ENCODE measurements around the gene MAFB. TPM values are rescaled to one million over a fixed set of nuclear protein-coding genes. Genes with fewer than 3 reads are reported as not detected.

The MAFB gene
- total RNA-seq, 1 experiment from 2014 or later: 0.85 TPM

DNA sequence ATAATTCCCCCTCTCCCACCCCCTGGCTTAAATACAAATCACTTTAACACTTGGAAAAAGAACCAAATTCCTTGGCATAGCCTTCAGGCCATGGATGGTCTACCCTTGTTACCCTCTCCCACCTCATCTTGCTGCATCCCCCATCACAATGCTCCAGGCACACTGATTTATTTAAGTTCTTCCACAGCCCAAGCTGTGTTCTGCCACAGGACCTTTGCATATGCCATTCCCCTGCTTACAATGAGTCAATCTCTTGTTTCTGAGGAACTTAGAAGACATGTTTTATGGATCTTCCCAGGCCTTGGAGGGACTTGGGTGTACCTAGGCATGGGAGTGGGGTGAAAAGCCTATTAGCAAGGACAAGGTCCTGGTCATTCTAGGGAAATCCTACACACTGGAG lies 6.2 kb upstream of the MAFB start:
- no peak overlapping the region for H3K27ac ChIP-seq (ENCODE audit: insufficient read length, low read depth, low read length)
- peaks cover 2% of the 10 kb centered on the region for H3K23me2 ChIP-seq (ENCODE audit: insufficient read length, low read depth, low read length, poor library complexity, severe bottlenecking)
- Mint-ChIP-seq H3K9me3 (peaks cover 2 to 5% of the 10 kb centered on the region in 2 experiments; a peak in 4 of 5 replicates), H3K4me3 (no peak overlapping the region), H3K27me3 (ENCODE audit: low read depth) (peaks cover 99% of the 10 kb centered on the region), H3K4me1 (peaks cover 24 to 31% of the 10 kb centered on the region in 2 experiments), H3K36me3 (ENCODE audit: insufficient read depth in 1 of 3, low read depth in 3 of 3) (peaks cover 0 to 3% (median 0%) of the 10 kb centered on the region in 3 experiments; a peak in 1 of 7 replicates), H3K27ac (no peak overlapping the region)
- H3K23ac ChIP-seq (ENCODE audit: insufficient read length, low read depth, low read length): no peak overlapping the region
- H3K79me1 ChIP-seq (ENCODE audit: insufficient read depth, low read depth, low read length, poor library complexity, severe bottlenecking): no peaks in the 10 kb centered on the region
- no peaks in the 10 kb centered on the region for H3K79me2 ChIP-seq (ENCODE audit: insufficient read depth, low read length)
- TF ChIP-seq, protein P1, sequence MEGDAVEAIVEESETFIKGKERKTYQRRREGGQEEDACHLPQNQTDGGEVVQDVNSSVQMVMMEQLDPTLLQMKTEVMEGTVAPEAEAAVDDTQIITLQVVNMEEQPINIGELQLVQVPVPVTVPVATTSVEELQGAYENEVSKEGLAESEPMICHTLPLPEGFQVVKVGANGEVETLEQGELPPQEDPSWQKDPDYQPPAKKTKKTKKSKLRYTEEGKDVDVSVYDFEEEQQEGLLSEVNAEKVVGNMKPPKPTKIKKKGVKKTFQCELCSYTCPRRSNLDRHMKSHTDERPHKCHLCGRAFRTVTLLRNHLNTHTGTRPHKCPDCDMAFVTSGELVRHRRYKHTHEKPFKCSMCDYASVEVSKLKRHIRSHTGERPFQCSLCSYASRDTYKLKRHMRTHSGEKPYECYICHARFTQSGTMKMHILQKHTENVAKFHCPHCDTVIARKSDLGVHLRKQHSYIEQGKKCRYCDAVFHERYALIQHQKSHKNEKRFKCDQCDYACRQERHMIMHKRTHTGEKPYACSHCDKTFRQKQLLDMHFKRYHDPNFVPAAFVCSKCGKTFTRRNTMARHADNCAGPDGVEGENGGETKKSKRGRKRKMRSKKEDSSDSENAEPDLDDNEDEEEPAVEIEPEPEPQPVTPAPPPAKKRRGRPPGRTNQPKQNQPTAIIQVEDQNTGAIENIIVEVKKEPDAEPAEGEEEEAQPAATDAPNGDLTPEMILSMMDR (conservative IDR thresholded peaks at IDR 0.05): no peak
- no peak overlapping the region for H3K18ac ChIP-seq (ENCODE audit: insufficient read length, low read depth, low read length)
- H2BK120ac ChIP-seq (ENCODE audit: low read depth, low read length, poor library complexity, severe bottlenecking): no peak overlapping the region
- no peak overlapping the region for H3K14ac ChIP-seq (ENCODE audit: insufficient read depth, low read length)
- H3K4me2 ChIP-seq (ENCODE audit: insufficient read depth, insufficient read length, low read length): no peak overlapping the region
- H4K20me1 ChIP-seq (ENCODE audit: control insufficient read depth, insufficient read depth, insufficient read length): no peaks in the 10 kb centered on the region
- no peak overlapping the region for H4K5ac ChIP-seq (ENCODE audit: insufficient read length, low read depth, low read length)
- no peak overlapping the region for H2BK12ac ChIP-seq (ENCODE audit: insufficient read length, low read depth, low read length)
- no peak overlapping the region for H4K8ac ChIP-seq (replicated peaks; ENCODE audit: insufficient read length, low read depth, low read length)
- H2AK5ac ChIP-seq (ENCODE audit: insufficient read length, low read length): no peak overlapping the region
- no peak overlapping the region for H2BK20ac ChIP-seq (ENCODE audit: low read depth, low read length, poor library complexity, severe bottlenecking)
- H4K91ac ChIP-seq (ENCODE audit: insufficient read length, low read depth, low read length): no peak overlapping the region
- no peak overlapping the region for H2AFZ ChIP-seq (ENCODE audit: low read length)
- H3K4me1 ChIP-seq (ENCODE audit: insufficient read depth, low read length): no peaks in the 10 kb centered on the region
- H3K9me3 ChIP-seq (ENCODE audit: control insufficient read depth, low read depth, low read length): no peaks in the 10 kb centered on the region
- H3K9ac ChIP-seq (ENCODE audit: extremely low read depth, insufficient read length, low read length): no peak overlapping the region
- no peak overlapping the region for H3T11ph ChIP-seq (ENCODE audit: low read length)
- no peak overlapping the region for H2BK5ac ChIP-seq (ENCODE audit: insufficient read length, low read length)
- no peak for DNase-seq
- no peak overlapping the region for H3K56ac ChIP-seq (ENCODE audit: insufficient read length, low read depth, low read length)
- H3K4ac ChIP-seq (ENCODE audit: low read depth, low read length): no peak overlapping the region
- H2BK15ac ChIP-seq (ENCODE audit: low read depth, low read length): no peak overlapping the region
- H3K27me3 ChIP-seq (ENCODE audit: insufficient read depth, low read length): peaks cover 59% of the 10 kb centered on the region
